Measurements from ENCODE around the gene DNMT1.

Gene DNMT1

DNA sequence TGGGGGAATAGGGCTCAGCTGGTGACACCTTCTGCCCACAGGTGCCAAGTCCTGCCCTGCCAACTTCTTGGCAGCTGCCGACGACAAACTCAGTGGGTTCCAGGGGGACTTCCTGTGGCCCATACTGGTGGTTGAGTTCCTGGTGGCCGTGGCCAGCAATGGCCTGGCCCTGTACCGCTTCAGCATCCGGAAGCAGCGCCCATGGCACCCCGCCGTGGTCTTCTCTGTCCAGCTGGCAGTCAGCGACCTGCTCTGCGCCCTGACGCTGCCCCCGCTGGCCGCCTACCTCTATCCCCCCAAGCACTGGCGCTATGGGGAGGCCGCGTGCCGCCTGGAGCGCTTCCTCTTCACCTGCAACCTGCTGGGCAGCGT is 81.2 kb downstream of the DNMT1 start:
- no peak for DNase-seq (ENCODE audit: low spot score)

DNA sequence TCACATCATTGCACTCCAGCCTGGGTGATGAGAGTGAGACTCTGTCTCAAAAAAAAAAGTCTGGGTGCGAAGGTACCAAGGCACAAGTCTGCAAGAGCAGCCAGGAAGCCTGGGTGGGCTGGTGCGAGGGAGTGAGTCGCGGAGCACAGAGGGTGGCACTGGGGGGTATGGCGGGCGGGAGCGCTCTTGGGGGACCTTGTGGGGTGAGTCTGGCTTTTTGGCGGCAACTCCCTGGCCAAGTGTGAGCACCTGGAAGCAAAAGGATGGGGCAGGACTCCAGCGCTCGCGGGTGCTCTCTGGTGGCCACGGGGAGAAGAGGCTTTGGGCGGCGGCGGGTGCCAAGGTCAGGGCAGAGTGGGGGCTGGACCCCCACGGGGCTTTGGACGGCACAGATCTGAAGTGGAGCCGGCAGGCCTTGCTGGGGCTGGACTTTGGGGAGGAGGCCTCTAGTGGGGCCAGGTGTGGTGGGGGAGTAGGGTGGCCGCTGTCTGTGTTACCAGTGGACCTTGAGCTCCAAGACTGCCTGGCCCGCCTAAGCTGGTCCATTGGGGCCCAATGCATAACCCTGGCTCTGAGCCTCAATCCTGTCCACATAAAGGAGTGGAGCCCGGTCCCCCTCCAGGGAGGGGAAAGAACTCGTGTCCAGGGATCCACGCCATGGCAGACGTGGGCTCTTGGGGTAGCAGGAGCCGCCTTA is 81.7 kb downstream of the DNMT1 start:
- no peak for DNase-seq (ENCODE audit: low spot score)

DNA sequence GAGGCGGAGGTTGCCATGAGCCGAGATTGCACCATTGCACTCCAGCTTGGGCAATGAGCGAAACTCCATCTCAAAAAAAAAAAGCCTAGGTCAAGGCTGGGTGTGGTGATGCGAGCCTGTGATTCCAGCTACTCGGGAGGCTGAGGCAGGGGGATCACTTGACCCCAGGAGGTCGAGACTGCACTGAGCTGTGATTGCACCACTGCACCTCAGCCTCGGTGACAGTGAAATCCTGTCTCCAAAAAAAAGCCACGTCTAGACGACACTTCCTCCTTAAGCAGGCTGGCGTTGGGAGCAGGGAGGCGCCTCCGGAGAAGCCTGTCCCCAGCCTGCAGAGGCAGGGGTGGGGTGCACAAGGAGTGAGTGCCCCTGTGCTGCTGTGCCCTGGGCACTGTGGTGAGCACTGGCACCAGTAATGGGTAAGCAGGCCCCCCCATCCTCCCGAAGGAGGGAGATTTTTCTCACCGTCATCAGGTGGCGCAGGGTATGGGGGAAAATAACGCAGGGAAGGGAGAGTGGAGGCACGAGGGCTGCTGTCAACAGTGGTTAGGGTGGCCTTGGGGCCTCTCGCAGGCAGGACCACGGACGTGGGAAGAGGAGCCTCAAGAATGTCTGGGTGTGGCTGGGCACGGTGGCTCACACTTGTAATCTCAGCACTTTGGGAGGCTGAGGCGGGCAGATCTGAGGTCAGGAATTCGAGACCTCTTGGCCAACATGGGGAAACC is 82.6 kb downstream of the DNMT1 start:
- DNase-seq (ENCODE audit: low spot score), result no peak

DNA sequence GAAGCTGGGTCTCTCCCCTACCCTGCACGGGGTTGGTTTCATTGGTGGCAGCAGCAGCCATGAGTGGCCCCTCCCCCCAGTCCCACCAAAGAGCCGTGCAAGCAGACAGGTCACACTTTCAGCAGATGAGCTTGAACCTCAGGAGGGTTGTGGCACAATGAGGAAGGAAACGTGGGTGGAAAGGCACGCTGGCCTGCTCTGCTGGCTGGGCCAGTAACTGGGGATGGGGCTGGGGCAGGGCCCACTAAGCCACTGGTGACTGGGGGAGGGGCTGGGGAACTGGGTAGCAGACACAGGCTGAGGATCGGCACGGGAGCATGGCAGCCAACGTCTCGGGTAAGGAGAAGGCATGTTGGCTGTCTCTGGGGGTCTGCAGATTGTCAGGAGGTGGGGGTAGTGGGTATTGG is 83.3 kb downstream of the DNMT1 start, which contains the start of gene P2RY11:
Gene P2RY11, plus strand, starts transcription at position 289 of the 407 bp plus-strand sequence. Its CDS starts 29 bp downstream, at position 318.
- peak; percentile 43 for DNase-seq (ENCODE audit: low spot score)

DNA sequence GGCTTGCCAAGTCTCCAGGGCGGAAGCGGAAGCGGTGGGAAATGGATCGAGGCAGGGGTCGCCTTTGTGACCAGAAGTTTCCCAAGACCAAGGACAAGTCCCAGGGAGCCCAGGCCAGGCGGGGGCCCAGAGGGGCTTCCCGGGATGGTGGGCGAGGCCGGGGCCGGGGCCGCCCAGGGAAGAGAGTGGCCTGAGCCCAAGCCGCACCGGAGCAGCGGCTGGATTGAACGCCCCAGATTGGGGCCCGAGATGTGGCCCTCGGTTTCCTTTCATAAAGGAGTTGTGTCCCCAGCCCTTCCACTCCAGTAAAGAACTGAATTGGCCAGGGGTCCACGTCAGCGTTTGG is 83.8 kb downstream of the DNMT1 start:
- no peak for DNase-seq (ENCODE audit: low spot score)

DNA sequence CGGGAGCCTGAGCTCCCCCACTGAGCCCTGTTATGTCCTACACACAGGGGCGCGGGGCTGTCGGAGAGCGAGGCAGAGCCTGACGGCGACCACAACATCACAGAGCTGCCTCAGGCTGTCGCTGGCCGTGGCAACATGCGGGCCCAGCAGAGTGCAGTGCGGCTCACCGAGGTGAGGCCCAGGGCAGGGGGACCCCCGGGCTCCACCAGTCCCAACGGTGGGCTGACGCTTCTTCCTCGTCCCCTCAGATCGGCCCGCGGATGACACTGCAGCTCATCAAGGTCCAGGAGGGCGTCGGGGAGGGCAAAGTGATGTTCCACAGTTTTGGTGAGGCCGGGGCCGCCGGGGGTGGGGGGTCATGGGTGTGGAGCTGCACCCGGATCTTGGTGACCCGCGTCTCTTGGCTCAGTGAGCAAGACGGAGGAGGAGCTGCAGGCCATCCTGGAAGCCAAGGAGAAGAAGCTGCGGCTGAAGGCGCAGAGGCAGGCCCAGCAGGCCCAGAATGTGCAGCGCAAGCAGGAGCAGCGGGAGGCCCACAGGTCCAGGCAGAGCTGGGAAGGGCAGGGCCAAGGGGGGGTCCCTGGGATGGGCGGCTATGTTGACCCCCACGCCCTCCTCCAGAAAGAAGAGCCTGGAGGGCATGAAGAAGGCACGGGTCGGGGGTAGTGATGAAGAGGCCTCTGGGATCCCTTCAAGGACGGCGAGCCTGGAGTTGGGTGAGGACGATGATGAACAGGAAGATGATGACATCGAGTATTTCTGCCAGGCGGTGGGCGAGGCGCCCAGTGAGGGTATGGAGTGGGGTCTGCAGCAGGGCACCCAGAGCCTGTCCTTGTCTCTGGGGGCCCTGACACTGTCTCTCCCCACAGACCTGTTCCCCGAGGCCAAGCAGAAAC is 84.4 kb downstream of the DNMT1 start:
- DNase-seq (ENCODE audit: low spot score), result no peak

DNA sequence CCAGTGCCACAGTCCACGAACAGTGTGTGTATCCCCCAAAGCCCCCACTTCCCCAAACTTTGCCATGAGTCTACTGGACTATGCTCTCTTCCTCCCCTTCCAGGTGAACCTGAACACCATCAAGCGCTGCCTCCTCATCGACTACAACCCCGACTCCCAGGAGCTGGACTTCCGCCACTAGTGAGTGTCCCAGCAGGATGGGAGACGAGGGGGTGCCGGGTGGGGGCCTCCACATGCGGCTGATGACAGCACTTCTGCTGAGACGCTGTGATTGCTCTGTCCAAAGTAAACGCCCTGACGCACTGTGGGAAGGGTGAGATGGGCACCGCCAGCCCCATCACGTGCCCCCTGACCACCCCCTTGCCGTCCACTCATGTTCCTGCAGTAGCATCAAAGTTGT is 85.2 kb downstream of the DNMT1 start:
- DNase-seq (ENCODE audit: low spot score), result no peak

DNA sequence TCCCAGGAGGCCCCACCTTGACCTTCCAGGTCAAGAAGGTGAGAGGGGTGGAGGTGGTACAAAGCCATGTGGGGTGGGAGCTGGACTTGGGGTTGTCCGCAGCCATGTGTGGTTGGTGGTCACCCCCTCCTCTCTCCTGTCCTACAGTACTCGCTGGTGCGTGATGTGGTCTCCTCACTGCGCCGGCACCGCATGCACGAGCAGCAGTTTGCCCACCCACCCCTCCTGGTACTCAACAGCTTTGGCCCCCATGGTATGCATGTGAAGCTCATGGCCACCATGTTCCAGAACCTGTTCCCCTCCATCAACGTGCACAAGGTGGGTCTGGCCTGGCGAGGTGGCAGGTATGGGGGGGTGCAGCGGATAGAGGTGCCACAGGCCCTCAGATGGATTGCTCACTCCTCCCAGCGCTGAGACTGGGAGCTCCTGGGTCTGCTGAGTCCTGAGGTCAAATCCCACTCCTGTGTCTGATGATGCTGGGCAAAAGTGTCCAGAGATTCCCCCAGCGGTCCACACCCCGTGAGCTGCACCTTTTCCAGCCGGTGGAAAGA is 86.9 kb downstream of the DNMT1 start:
- no peak for DNase-seq (ENCODE audit: low spot score)

DNA sequence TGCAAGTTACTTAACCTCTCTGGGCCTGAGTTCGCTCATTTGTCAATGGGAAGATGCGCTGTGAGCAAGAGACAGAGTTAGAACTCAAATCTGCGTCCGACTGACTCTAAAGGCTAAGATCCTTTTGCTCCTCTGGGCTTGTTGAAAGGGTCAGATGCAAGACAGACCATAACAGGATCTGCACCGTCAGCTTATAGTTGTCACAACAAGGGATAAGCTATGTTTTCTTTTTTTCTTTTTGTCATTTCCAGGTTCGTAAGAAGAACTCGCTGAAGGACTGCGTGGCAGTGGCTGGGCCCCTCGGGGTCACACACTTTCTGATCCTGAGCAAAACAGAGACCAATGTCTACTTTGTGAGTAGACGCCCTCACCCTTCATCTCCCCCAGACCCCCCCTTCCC is 87.5 kb downstream of the DNMT1 start:
- DNase-seq (ENCODE audit: low spot score), result no peak

DNA sequence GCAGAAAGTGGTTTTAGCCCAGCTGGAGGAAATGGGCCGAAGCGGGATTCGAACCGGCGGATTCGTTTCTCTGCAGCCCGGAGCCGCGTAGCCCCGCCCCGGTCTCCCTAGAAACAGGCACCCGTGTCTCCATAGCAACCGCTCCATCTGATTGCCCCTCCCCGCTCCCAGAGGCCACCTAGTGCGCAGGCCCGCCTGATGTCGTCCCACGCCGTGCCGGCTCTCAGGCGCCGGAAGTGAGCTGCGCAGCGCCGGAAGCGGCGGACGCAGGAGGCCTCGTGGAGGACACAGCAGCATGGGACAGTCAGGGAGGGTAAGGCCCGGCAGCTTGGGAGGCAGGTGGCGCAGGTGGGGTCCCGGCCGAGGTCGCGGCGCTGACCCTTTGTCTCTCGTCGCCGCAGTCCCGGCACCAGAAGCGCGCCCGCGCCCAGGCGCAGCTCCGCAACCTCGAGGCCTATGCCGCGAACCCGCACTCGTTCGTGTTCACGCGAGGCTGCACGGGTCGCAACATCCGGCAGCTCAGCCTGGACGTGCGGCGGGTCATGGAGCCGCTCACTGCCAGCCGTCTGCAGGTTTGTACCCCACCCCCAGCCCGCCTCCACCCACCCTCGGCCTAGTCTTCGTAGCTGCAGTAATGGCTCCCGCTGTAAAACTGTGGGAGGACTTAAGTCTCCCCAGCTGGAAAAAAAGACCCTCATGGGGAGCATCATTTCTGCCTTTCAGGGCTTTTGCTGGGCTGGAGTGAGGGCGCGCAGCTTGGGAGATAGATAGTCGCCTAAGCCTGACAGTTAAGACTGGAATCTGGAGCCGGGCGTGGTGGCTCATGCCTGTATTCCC is 88.4 kb downstream of the DNMT1 start, which contains the start of gene PPAN:
Gene PPAN, plus strand, starts transcription at position 263 of the 837 bp plus-strand sequence. Its CDS starts 33 bp downstream, at position 296.
- DNase-seq (ENCODE audit: low spot score), result peak; percentile 97

DNA sequence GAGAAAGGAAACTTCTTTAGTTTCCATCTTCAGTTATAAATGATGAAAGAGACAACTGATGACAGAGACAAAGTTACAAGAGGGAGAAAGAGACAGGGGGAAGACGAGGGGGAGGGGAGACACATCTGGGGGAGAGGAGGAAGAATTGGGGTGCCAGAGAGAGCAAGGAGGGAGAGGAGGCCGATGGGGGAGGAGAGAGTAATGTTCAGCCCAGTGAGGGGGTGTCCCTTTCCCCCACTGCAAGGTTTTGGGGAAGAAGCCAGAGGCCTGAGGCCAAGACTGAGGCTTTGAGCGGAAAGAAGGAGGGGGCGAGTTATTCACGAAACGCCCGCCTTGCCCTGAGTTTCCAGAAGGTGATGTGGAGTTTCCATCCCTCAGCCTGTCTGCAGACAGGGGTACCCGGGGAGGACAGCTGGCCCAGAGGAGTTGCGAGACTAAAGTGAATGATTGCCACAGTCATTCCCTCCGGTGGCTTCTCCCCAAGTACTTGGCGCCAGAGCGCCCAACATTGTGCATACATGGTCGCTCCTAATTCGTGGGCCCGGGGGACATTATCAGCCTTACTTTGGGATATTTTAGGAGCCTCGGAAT is 89.1 kb downstream of the DNMT1 start:
- no peak for DNase-seq (ENCODE audit: low spot score)

DNA sequence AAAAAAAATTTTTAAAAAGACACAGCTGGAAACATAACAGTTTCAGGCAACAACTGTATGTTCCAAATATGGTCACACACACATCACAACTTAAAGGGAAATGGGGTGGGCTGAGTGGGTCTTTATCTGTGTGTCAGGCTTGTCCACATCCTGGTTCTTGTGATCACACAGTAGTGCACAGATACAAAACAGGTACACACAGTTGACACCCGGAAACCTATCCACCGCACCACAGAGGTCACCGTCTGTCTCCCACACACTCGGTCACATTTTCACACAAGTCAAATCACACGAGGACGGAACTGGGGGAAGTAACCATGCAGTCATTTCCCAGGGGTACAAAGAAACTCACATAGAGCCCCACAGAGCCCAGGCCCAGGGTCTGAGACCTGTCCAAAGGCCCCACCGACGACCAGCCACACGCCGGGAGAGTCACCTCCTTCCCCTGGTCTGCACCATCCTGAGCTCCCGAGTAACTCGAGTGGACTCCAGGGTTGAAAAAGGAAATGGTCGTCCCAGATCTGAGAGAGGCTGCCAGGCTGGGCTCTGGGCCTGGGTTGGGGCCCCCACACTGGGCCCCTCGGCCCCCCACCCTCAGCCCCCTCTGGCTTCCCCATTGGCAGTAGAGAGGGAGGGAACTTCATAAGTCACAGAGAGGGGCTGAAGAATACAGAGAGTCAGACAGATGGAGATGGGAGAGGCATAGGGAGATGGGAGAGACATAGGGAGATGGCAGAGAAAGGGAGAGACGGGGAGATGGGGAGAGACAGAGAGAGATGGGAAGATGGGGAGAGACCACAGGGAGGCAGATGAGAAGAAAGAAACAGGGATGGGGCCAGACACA is 89.9 kb downstream of the DNMT1 start:
- DNase-seq (ENCODE audit: low spot score), result no peak

DNA sequence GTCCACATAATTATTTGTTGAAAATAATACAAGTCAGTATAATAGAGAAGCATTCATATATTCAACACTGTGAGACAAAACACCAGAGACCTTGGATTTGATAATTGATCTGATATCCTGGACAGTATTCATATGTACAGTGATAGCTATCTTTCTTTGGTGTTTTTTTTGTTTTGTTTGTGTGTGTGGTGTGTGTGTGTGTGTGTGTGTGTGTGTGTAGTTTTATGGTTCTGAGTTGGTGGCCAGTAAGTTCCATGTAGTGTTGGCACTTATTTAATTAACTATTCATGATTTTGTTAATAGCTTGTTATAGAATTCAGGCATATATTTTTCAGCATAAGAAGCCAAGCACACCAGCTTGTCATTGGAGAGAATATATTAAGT is 90.6 kb downstream of the DNMT1 start:
- DNase-seq (ENCODE audit: low spot score), result no peak

DNA sequence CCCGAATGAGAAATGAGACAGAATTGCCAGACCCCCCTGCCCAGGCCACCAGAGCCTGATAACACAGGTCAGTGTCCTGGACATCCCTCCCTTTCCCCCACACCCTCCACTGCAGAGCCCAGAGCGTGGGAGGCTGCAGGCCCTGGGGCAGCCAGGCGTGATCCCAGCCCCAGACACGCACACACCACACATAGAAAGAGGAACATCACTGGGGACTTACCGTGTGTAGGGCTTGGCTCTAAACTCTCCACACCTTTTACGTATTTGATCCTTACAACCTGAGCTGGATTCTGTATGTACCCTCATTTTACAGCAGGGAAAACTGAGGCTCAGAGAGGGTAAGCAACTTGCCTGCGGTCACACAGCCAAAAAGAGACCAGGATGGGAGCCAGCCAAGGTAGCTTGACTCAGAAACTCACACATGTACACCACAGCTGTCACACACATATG is 91.9 kb downstream of the DNMT1 start:
- DNase-seq (ENCODE audit: low spot score), result no peak

DNA sequence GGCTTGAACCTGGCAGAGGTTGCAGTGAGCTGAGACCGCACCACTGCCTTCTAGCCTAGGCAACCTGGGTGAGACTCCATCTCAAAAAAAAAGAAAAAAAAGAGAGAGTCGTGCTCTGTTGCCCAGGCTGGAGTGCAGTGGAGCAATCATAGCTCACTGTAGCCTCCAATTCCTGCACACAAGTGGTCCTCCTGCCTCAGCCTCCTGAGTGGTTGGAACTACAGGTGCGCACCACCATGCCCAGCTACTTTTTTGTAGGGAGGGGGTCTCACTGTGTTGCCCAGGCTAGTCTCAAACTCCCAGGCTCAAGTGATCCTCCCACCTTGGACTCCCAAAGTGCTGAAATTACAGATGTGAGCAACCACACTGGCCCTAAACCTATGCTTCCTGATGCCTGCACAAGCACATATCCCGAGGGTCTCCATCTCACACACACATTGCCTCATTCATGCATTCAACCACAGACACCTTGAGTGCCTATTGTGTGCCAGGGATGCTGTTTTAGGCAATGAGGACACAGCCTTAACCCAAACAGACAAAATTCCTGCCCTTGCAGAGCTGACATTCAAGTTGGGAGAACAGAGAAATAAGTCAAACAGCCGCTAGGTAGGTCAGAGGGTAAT is 94.5 kb downstream of the DNMT1 start:
- DNase-seq (ENCODE audit: low spot score), result no peak

DNA sequence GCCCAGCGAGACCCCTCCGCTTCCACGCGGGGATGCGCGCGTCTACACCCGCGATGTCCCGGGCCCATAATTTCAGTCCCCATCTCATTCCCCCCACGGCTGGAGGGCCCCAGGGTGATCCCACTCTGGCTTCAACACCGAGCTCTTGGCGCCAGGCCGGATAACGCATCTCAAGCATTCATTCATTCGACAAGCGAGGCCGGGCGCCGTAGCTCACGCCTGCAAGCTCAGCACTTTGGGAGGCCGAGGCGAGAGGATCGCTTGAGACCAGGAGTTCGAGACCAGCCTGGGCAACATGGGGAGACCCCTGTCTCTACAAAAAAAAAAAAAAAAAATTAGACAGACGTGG is 98.2 kb downstream of the DNMT1 start:
- no peak for DNase-seq (ENCODE audit: low spot score)

DNA sequence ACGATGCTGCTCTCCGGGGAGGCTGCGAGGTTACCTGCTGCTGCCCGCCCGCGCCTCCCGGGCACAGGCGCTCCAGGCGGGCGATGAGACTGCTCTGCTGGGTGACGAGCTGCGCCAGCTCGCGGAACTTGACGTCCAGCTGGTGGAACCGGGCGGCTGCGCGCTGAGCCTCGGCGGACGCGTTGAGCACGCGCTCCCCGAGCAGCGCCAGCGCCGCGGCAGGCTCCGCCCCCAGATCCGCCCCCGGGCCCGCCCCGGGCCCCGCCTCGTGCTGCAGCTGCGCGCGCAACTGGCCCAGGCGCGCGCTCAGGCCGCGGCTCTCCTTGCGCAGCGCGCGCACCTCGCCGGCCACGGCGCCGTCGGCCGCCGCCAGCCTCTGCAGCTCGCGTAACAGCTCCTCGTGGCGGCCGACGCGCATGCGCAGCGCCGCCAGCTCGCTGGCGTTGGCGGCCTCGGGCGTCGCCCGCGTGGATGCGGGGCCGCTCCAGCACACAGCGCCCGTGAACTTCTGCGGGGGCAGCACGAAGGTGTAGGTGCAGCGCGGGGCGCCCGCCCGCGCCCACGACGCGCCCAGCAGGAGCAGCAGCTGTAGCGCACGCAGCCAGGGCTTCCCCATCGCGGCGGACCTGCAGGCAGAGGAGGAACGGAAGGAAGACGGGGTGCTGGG is 98.7 kb downstream of the DNMT1 start:
- DNase-seq (ENCODE audit: low spot score), result peak; percentile 87

DNA sequence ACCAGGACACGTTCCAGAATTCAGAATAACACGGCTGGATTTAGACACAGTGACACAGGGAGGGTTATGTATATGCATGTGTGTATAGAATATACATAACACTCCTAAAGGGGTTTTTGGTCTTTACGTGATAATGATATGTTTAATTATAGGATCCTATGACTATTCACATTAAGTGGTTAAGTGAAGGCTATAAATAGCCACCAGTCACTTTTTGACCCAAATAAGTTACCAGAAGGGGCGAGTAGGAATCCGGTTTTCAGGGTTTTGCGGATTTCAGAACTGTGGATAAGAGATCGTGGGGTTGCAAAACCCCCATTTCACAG is 99.2 kb downstream of the DNMT1 start:
- DNase-seq (ENCODE audit: low spot score), result no peak
